Activated CD4-positive, alpha-beta T cell treated with anti-CD3 and anti-CD28 coated beads for 48 hours (primary cell): ENCODE measurements around the gene FYTTD1.

Experiments
- DNase-seq: peaks from one replicate; pipeline ENCODE4 v3.0.0-alpha.2; 2020

FYTTD1 gene

GRCh38 chr3:197793247-197793646, 43.6 kb downstream of the FYTTD1 start:
- no peak for DNase-seq

GRCh38 chr3:197794115-197794514, 44.4 kb downstream of the FYTTD1 start:
- DNase-seq = no peak

GRCh38 chr3:197795200-197795599, 45.5 kb downstream of the FYTTD1 start:
- DNase-seq = no peak

GRCh38 chr3:197796087-197796486, 46.4 kb downstream of the FYTTD1 start:
- no peak for DNase-seq

GRCh38 chr3:197798863-197799262, 49.2 kb downstream of the FYTTD1 start:
- DNase-seq = no peak

- no peak for DNase-seq
These were observed 50.7 kb downstream of the FYTTD1 start for GRCh38 chr3:197800379-197800778.

- peak; percentile 31 for DNase-seq
These were observed 52.5 kb downstream of the FYTTD1 start for GRCh38 chr3:197801891-197802778.

- no peak for DNase-seq
These were observed 53.2 kb downstream of the FYTTD1 start for GRCh38 chr3:197802779-197803459.

GRCh38 chr3:197804511-197804910, 54.8 kb downstream of the FYTTD1 start:
- no peak for DNase-seq

GRCh38 chr3:197807969-197808587, 58.4 kb downstream of the FYTTD1 start:
- DNase-seq = no peak

- DNase-seq = no peak
These were observed 59.8 kb downstream of the FYTTD1 start for GRCh38 chr3:197809356-197810020.

- DNase-seq = no peak
These were observed 61.2 kb downstream of the FYTTD1 start for GRCh38 chr3:197810901-197811300.

GRCh38 chr3:197811343-197811742, 61.7 kb downstream of the FYTTD1 start:
- DNase-seq = no peak

- DNase-seq = no peak
These were observed 64.7 kb downstream of the FYTTD1 start for GRCh38 chr3:197814372-197814771.

GRCh38 chr3:197820550-197821335, 71.1 kb downstream of the FYTTD1 start:
- DNase-seq = no peak

GRCh38 chr3:197829397-197830045, 79.8 kb downstream of the FYTTD1 start:
- no peak for DNase-seq

GRCh38 chr3:197830308-197830966, 80.8 kb downstream of the FYTTD1 start:
- no peak for DNase-seq

- no peak for DNase-seq
These were observed 81.3 kb downstream of the FYTTD1 start for GRCh38 chr3:197830967-197831313.

GRCh38 chr3:197833930-197834715, 84.4 kb downstream of the FYTTD1 start:
- DNase-seq = no peak

- no peak for DNase-seq
These were observed 85.8 kb downstream of the FYTTD1 start for GRCh38 chr3:197835509-197835908.

- DNase-seq = no peak
These were observed 86.6 kb downstream of the FYTTD1 start for GRCh38 chr3:197836244-197836643.
